Thyroid gland (tissue), 4 donors: ENCODE measurements around the gene WNT7A. TPM values are rescaled to one million over a fixed set of nuclear protein-coding genes. Genes with fewer than 3 reads are reported as not detected.
A peak's percentile ranks its signal among the peaks of the same experiment; 100 is the strongest.

Source experiments
- DNase-seq, 2 donors: peaks; one replicate each; pipeline ENCODE4 v3.0.0-alpha.2; 2019
- H3K27ac ChIP-seq, 3 donors: fragments of 200-600 bp; sonication (generic); 1 replicate in 2 of 3; 2 replicates in 1 of 3; pipeline ENCODE4 v1.5.1; 2016 to 2019; ENCODE audit warnings: mild to moderate bottlenecking in 1 of 3, moderate library complexity in 1 of 3
- H3K27me3 ChIP-seq: fragments of 200-600 bp; sonication (generic); one replicate; pipeline ENCODE4 v1.5.1; 2019
- H3K36me3 ChIP-seq, 2 donors: fragments of 200-600 bp; sonication (generic); one replicate each; pipeline ENCODE4 v1.5.1; 2016 to 2019
- H3K4me1 ChIP-seq, 2 donors: fragments of 200-600 bp; sonication (generic); one replicate each; pipeline ENCODE4 v1.5.1; 2017 to 2019
- H3K4me3 ChIP-seq, 3 donors: fragments of 200-600 bp; sonication (generic); replicated peaks in 1 of 3; 1 replicate in 2 of 3; 2 replicates in 1 of 3; pipeline ENCODE4 v1.5.1; 2016; ENCODE audit warnings: mild to moderate bottlenecking in 1 of 3
- H3K9me3 ChIP-seq: fragments of 200-600 bp; sonication (generic); one replicate; pipeline ENCODE4 v1.5.1; 2017
- POLR2A ChIP-seq, 2 donors: fragments of 450-650 bp; IDR thresholded peaks; one replicate each; pipeline ENCODE4 v1.6.1; 2017; ENCODE audit warnings: antibody characterized with exemption in 2 of 2, mild to moderate bottlenecking in 2 of 2, moderate library complexity in 1 of 2
- WGBS, 2 donors: methylation state at CpG; one replicate each; pipeline ENCODE4 v1.1.5; 2017; 5-methylcytosine and 5-hydroxymethylcytosine counted together
- intact Hi-C: fragments of 100-400 bp; cut with DNase I; formaldehyde crosslinking; loops from one replicate; pipeline ENCODE4 v1.15.1; 2023
- total RNA-seq, 4 donors: library from RNA; depleted of rRNA; stranded (reverse); fragments of >200 nt; gene quantifications; one replicate each; pipeline ENCODE4 v1.2.3, GENCODE V29; 2016
- TF ChIP-seq, protein P1 (sequence below), 6 experiments: fragments of 200-600 bp in 3 of 6; fragments of 450-650 bp in 3 of 6; sonication (generic) in 3 of 6; IDR thresholded peaks; one replicate each; pipeline ENCODE4 v1.5.1; 2016 to 2019; ENCODE audit warnings: antibody characterized with exemption in 6 of 6, mild to moderate bottlenecking in 2 of 6, inconsistent platforms in 1 of 6, moderate library complexity in 1 of 6

WNT7A gene
- total RNA-seq, 4 donors from 2014 or later: not detected

DNA sequence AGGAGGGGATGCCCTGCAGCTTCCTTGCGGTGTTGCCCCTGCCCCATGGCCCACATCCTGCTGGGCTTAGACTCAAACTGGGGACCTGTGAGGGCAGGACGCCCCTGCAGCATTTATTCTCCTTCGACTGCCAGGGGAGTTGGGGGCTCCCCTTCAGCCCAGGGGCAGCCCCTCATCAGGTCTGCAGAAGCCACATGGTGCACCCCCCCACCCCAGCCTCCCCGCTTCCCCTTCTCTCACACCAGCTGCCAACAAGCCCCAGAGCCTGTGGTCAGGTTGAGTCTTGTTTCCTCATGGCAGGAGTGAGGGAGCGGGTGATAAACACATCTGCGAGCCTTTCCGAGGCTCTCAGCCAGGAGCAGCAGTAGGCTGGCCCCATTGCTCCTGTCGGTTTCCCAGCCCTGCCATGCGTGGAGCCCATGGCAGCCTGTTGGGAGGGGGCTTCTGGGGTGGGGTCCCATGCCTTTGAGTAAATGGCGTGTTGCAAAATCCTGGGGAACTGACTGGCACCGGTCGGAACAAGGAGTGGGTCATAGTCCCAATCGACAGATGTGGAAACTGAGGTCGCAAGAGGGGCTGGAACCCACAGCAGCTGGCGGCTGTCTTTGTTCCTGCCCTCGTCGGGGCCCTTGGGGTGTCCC, 27.8 kb downstream of the WNT7A start:
- no peaks in the 10 kb centered on the region for H3K27me3 ChIP-seq
- WGBS, 2 donors: 89 to 91% methylated on average over 12 to 15 of the region's 17 CpGs
- H3K4me3 ChIP-seq: no peak overlapping the region
- no peaks in the 10 kb centered on the region for H3K9me3 ChIP-seq
- no peaks in the 10 kb centered on the region for H3K36me3 ChIP-seq
- no peak for DNase-seq
- H3K4me1 ChIP-seq: no peaks in the 10 kb centered on the region
- TF ChIP-seq POLR2A (IDR thresholded peaks at IDR 0.05): no peak
- TF ChIP-seq, protein P1, sequence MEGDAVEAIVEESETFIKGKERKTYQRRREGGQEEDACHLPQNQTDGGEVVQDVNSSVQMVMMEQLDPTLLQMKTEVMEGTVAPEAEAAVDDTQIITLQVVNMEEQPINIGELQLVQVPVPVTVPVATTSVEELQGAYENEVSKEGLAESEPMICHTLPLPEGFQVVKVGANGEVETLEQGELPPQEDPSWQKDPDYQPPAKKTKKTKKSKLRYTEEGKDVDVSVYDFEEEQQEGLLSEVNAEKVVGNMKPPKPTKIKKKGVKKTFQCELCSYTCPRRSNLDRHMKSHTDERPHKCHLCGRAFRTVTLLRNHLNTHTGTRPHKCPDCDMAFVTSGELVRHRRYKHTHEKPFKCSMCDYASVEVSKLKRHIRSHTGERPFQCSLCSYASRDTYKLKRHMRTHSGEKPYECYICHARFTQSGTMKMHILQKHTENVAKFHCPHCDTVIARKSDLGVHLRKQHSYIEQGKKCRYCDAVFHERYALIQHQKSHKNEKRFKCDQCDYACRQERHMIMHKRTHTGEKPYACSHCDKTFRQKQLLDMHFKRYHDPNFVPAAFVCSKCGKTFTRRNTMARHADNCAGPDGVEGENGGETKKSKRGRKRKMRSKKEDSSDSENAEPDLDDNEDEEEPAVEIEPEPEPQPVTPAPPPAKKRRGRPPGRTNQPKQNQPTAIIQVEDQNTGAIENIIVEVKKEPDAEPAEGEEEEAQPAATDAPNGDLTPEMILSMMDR (IDR thresholded peaks at IDR 0.05): no peak
- H3K27ac ChIP-seq: no peak overlapping the region
- intact Hi-C loops: no loop called here

DNA sequence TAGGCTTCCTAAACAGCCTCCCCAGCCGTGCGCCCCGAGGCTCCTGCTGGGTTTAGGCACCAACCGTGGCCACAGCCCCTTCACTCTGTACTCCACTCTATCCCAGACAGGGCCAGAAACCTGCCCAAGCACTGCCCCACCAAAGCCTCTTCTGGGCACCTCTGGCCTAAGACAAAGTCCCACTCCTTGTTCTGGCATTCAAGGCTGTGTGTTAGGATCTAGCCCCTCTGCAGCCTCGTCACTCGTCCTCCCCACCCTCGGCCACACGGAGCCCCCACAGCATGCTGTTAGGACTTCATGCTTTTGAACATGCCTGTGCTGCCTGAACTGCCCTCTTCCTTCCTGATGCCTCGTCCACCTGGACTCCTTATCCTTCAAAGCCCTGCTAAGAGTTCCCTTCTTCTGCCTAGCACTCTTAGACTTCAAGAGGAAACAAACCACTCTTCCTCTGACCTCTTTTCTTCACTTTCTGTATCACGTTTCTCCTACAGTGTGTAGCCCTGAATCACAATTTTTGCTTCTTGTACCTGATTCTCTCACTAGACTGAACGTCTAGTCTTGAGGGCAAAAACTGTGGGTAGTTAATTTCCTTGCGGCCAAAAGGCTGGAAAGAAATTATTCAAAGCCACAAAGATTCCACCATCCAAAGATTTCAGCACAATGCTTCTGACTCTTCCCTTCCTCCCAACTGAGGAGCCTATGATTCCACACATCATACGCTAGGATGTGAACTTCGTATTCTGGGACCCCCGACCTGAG, 28.6 kb downstream of the WNT7A start:
- H3K4me3 ChIP-seq: no peak overlapping the region
- whole genome bisulfite sequencing, 2 donors: 75 to 81% methylated on average over 15 of the region's 15 CpGs
- H3K4me1 ChIP-seq: no peaks in the 10 kb centered on the region
- H3K27ac ChIP-seq: no peak overlapping the region
- no peak for TF ChIP-seq POLR2A (IDR thresholded peaks at IDR 0.05)
- H3K9me3 ChIP-seq: no peaks in the 10 kb centered on the region
- intact Hi-C loops: no loop called here
- no peak for DNase-seq
- no peaks in the 10 kb centered on the region for H3K27me3 ChIP-seq
- no peaks in the 10 kb centered on the region for H3K36me3 ChIP-seq

DNA sequence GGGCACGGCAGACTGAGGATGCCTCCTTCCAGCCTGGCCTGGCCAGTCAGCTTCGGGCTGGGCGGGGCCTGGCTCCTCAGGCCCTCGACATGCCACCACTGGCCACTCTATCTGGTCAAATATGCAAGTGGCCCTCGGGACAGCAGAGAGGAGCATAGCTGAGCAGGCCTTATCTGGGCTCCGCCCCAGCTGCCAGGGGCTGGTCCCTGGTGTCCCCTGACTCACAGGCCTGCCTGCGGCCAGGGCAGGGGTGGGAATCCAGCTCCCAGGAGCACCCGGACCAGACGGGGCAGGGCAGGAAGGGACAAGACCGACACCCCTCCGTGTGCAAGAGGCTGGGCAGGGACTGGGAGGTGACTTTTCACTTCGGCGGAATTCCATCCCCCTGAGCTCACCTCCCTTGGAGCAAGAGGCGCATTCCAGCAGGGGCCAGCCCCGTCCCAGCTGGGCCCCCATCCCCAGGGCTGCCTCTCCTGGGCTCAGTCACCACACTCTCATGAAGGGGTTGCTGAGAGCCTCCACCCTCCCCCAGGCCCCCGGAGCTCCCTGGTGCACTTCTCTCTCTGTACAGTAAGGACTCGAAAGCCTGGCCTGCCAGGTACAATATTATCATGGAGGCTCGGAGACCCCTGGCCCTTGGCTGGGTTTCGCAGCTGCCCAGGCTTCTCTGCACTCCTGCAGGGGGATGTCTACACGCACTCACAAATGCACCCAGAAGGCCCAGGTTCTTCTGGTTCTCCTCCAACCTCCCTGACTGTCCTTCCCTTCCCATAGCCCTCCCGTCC, 29.5 kb downstream of the WNT7A start:
- Histone ChIP-seq H3K27me3 (no peaks in the 10 kb centered on the region), H3K4me3 (no peak overlapping the region), H3K4me1 (no peaks in the 10 kb centered on the region), H3K9me3 (no peaks in the 10 kb centered on the region), H3K36me3 (no peaks in the 10 kb centered on the region), H3K27ac (no peak overlapping the region)
- no peak for TF ChIP-seq POLR2A (IDR thresholded peaks at IDR 0.05)
- TF ChIP-seq, protein P1 (IDR thresholded peaks at IDR 0.05): no peak
- intact Hi-C loops: no loop called here
- peak; percentile 62 to 71 for DNase-seq
- WGBS, 2 donors: 33 to 43% methylated on average over 10 to 13 of the region's 21 CpGs

DNA sequence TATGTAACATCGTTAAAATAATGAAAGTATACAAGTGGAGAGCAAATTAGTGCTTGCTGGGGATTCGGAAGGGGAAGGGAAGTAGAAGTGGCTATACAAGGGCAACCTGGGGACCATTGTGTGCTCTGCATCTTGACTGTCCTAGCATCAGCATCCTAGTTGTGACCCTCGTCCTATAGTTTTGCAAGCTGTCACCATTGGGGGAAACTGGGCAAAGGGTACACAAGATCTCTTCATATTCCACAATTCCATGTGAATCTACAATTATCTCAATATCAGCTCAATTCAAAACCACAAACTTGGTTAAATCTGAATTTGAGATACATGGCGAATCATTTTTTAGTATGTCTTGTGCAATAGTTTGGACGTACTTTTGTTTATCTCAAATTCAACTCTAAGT, 30.9 kb downstream of the WNT7A start:
- TF ChIP-seq POLR2A (IDR thresholded peaks at IDR 0.05): no peak
- TF ChIP-seq, protein P1 (IDR thresholded peaks at IDR 0.05): no peak
- Histone ChIP-seq H3K27me3 (no peaks in the 10 kb centered on the region), H3K36me3 (no peaks in the 10 kb centered on the region), H3K4me3 (no peak overlapping the region), H3K9me3 (no peaks in the 10 kb centered on the region), H3K27ac (no peak overlapping the region), H3K4me1 (no peaks in the 10 kb centered on the region)
- WGBS, 2 donors: 90 to 92% methylated on average over 5 of the region's 5 CpGs
- intact Hi-C loops: no loop called here
- no peak for DNase-seq

DNA sequence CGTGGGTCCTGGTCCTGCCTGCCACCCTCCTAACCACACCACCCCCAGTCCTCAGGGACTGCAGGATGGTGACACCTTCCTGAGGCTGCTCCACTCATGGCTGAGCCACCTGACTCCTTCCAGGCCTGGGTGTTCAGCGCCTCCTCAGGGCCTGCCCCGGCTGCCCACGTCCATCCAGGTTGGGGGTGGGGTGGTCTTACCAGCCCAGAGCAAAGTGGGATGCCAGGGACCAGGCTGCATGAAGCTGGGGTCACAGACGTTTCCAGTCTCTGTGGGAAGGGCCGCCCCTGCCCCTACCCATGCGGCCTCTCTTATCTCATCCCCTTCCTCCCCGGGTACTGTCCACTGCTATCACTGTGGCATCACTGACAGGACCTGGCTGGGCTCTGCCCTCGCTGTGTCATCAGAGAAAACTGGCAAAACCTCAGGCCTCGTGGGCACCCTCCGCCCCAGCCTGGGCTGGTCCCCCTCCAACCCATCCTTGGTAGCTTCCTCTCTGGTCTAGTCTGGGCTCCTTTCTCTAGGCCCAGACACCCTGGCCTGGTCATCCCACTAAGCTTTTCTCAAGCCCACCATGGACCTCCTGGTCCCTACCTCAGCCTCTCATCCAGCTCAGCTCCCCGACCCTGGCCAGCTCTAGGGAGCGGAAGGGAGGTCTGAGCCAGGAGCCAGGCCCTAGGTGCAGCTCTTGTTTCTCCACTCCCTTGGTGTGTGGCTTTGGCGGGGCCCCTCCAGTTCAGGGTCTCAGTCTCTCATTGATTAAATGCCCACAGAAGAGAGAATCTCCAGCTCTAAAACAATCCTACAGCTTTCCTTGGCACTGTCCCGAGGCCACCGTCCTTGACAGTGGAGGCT, 32.9 kb downstream of the WNT7A start:
- Histone ChIP-seq H3K9me3 (no peaks in the 10 kb centered on the region), H3K4me3 (no peak overlapping the region), H3K4me1 (no peaks in the 10 kb centered on the region), H3K36me3 (no peaks in the 10 kb centered on the region), H3K27ac (no peak overlapping the region), H3K27me3 (no peaks in the 10 kb centered on the region)
- TF ChIP-seq POLR2A (IDR thresholded peaks at IDR 0.05): no peak
- TF ChIP-seq, protein P1 (IDR thresholded peaks at IDR 0.05): no peak
- no peak for DNase-seq
- WGBS, 2 donors: 83% methylated on average over 16 of the region's 16 CpGs
- intact Hi-C loops: no loop called here
